MCF 10A (cell line): ENCODE data around the gene PIPOX. TPM values are rescaled to one million over a fixed set of nuclear protein-coding genes. Genes with fewer than 3 reads are reported as not detected.

Source experiments
- BruUV-seq: library from RNA; stranded (reverse); fragments of 400-500 nt; replicated peaks from 2 replicates; lab custom pipeline; 2021; lab: Mats Ljungman, UMichigan
- CTCF ChIA-PET: fragments of 300-600 bp; sonication (Branson Sonifier 250); formaldehyde crosslinking; extraction: SDS; loops from one replicate; lab custom pipeline; 2021; ENCODE audit warnings: antibody characterized with exemption, inconsistent platforms; lab: Yijun Ruan, JAX
- POLR2A ChIA-PET: fragments of 300-600, 350-650 bp; sonication (Branson Sonifier 250); formaldehyde crosslinking; extraction: SDS; loops from one replicate; lab custom pipeline; 2020; ENCODE audit warnings: antibody characterized with exemption, inconsistent platforms; lab: Yijun Ruan, JAX
- DNase-seq: peaks from one replicate; pipeline ENCODE4 v3.0.0-alpha.2; 2018; ENCODE audit not compliant: unreplicated experiment
- H3K27ac Mint-ChIP-seq: one replicate; pipeline ENCODE4 v1.8.0; 2022; ENCODE audit warnings: mild to moderate bottlenecking, low read depth, mixed read lengths; ENCODE audit not compliant: unreplicated experiment
- H3K27me3 Mint-ChIP-seq: one replicate; pipeline ENCODE4 v1.8.0; 2022; ENCODE audit warnings: mixed read lengths; ENCODE audit not compliant: insufficient read depth, unreplicated experiment
- H3K36me3 Mint-ChIP-seq: one replicate; pipeline ENCODE4 v1.8.0; 2022; ENCODE audit warnings: mild to moderate bottlenecking, moderate library complexity, mixed read lengths; ENCODE audit not compliant: insufficient read depth, unreplicated experiment
- H3K4me1 Mint-ChIP-seq: one replicate; pipeline ENCODE4 v1.8.0; 2022; ENCODE audit warnings: mixed read lengths; ENCODE audit not compliant: insufficient read depth, unreplicated experiment
- H3K4me3 Mint-ChIP-seq: one replicate; pipeline ENCODE4 v1.8.0; 2022; ENCODE audit warnings: mild to moderate bottlenecking, moderate library complexity, mixed read lengths; ENCODE audit not compliant: unreplicated experiment
- H3K9me3 Mint-ChIP-seq: one replicate; pipeline ENCODE4 v1.8.0; 2022; ENCODE audit warnings: mixed read lengths; ENCODE audit not compliant: unreplicated experiment
- intact Hi-C: fragments of 100-400 bp; cut with micrococcal nuclease; formaldehyde crosslinking; loops from 2 replicates; pipeline ENCODE4 v1.14.1; 2022
- total RNA-seq: library from RNA; stranded (reverse); gene quantifications from 2 replicates; pipeline ENCODE4 v1.2.3, GENCODE V29; 2022
- TF ChIP-seq, protein P1 (sequence below): fragments of 200-600 bp; IDR thresholded peaks from one replicate; pipeline ENCODE4 v1.8.0; 2022; ENCODE audit warnings: antibody characterized with exemption, mild to moderate bottlenecking; ENCODE audit not compliant: unreplicated experiment

PIPOX gene
- total RNA-seq, 1 experiment from 2014 or later: not detected

DNA sequence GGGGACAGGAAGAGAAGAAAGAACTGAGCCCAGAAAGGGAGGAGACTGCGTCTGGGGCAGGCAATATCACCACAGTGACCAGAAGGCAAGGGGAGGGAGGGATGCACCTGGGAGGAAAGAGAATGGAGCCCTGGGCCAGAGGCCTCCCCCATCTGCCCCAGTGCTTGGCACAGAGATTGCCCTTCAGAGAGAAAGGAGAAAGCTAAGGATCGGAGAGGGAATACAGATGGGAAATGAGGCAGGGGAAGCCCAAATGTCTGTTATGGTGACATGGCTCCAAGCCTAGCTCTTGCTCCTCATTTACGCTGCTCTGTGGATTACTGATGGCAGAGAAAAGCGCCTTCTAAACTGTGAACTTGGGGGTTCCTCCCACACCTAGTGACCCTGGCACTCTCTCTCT is 47.2 kb downstream of the PIPOX start:
- Mint-ChIP-seq H3K36me3 (peaks cover 24% of the 10 kb centered on the region), H3K9me3 (no peaks in the 10 kb centered on the region), H3K4me1 (no peaks in the 10 kb centered on the region), H3K27ac (no peak overlapping the region), H3K27me3 (no peaks in the 10 kb centered on the region), H3K4me3 (no peak overlapping the region)
- DNase-seq: no peak
- TF ChIP-seq, protein P1, sequence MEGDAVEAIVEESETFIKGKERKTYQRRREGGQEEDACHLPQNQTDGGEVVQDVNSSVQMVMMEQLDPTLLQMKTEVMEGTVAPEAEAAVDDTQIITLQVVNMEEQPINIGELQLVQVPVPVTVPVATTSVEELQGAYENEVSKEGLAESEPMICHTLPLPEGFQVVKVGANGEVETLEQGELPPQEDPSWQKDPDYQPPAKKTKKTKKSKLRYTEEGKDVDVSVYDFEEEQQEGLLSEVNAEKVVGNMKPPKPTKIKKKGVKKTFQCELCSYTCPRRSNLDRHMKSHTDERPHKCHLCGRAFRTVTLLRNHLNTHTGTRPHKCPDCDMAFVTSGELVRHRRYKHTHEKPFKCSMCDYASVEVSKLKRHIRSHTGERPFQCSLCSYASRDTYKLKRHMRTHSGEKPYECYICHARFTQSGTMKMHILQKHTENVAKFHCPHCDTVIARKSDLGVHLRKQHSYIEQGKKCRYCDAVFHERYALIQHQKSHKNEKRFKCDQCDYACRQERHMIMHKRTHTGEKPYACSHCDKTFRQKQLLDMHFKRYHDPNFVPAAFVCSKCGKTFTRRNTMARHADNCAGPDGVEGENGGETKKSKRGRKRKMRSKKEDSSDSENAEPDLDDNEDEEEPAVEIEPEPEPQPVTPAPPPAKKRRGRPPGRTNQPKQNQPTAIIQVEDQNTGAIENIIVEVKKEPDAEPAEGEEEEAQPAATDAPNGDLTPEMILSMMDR: no peak
- intact Hi-C loops: no loop called here
- CTCF ChIA-PET: interaction anchor here (1.3 to 1.6 kb wide), 2 partner anchors 27 to 126 kb away, joined by 3 to 4 read pairs; no protein-coding TSS in a partner anchor
- BruUV-seq: no TSS peak
- POLR2A ChIA-PET: no interaction called here

DNA sequence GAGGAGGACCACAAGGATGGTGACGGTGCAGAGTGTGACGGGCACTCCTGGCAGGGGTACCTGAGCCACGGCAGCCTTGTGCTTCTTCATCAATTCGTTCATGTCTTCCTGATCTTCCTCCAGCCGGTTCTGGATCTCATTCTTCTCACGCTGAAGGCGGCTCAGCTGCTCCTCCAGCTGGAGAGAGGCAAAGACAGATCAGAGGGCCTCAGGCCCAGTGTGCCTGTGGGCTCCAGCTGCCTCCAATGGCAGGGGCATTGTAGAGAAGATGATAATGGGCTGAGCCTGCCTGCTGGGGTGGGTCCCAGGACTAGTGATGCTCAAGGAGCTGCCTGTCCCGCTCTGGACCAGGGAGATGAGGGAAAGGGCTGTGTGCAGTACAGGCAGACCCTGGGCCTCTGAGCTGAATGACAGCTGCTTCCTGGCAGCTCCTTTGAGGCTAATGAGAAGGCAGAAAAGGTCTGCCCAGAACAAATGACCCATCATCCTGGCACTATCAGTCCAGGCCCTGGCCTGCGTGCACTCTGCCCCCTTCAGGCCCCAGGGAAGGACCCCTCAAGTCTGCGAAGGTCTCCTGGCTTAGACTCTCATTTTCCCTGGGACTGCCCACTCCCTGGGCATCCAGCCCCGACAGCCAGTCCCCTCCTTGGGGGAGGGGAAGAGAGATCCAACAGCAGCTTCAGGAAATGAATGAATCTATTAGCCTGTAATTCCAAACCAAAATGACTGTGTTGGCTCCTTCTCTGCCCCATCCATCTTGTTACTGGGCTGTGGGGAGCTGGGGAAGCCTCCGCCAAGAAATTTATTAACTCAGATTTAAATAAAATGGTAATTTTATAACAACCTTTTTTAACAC is 48.0 kb downstream of the PIPOX start:
- no peaks in the 10 kb centered on the region for H3K9me3 Mint-ChIP-seq
- CTCF ChIA-PET: interaction anchor here (0.6 to 2.3 kb wide), 5 partner anchors 26 to 804 kb away, joined by 3 to 12 read pairs (median 3); no protein-coding TSS in a partner anchor
- no peaks in the 10 kb centered on the region for H3K4me1 Mint-ChIP-seq
- no peak overlapping the region for H3K4me3 Mint-ChIP-seq
- peaks cover 28% of the 10 kb centered on the region for H3K36me3 Mint-ChIP-seq
- intact Hi-C loops: no loop called here
- no TSS peak for BruUV-seq
- DNase-seq: no peak
- POLR2A ChIA-PET: interaction anchor here (0.5 kb wide), 1 partner anchor 743 kb away, joined by 3 read pairs; no protein-coding TSS in a partner anchor
- TF ChIP-seq, protein P1: no peak
- H3K27me3 Mint-ChIP-seq: no peaks in the 10 kb centered on the region
- H3K27ac Mint-ChIP-seq: no peak overlapping the region

DNA sequence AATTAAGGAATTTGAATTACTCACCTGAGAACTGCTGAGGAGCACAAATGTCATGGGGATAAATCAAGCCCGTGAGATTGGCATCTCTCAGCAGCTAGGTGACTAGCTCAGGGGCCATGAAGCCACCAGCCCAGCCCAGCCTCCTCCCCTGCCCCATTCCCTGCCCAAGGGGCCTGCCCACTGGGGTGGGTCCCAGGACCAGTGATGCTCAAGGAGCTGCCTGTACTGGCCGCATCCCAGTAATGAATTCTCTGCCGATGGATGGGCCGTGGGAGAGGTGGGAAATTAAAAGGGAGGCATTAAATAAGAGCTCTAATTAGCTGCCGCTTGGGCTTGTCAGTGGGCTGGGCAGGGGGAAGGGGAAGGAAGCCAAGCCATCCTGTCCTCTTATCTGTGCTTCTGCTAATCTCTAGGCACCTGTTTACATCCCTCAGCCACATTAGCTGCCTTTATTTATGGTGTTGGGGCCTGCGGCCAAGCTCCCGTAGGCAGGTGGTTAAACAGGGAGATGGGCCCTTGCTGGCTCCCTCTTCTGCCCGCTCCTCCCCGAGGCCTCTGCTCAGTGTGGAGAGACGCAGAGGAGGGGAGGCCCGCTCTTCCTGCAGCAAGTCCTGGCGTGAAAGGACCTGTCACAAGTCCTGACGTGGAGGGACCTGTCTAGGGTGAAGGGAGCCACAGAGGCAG is 48.8 kb downstream of the PIPOX start:
- no peak for DNase-seq
- H3K4me1 Mint-ChIP-seq: no peaks in the 10 kb centered on the region
- no peak overlapping the region for H3K4me3 Mint-ChIP-seq
- no TSS peak for BruUV-seq
- TF ChIP-seq, protein P1: no peak
- no peaks in the 10 kb centered on the region for H3K9me3 Mint-ChIP-seq
- H3K36me3 Mint-ChIP-seq: peaks cover 33% of the 10 kb centered on the region
- no peaks in the 10 kb centered on the region for H3K27me3 Mint-ChIP-seq
- H3K27ac Mint-ChIP-seq: no peak overlapping the region
- CTCF ChIA-PET: interaction anchor here (0.6 to 2.3 kb wide), 4 partner anchors 19 to 803 kb away, joined by 3 to 12 read pairs (median 4); no protein-coding TSS in a partner anchor
- intact Hi-C loops: no loop called here
- POLR2A ChIA-PET: no interaction called here
